Measurements from ENCODE around the gene NTRK3.

NTRK3 gene

GRCh38 chr15:88249220-88249619 lies 7.3 kb downstream of the NTRK3 start:
- TF ChIP-seq GATA1 (IDR thresholded peaks at IDR 0.05; ENCODE audit: low read depth, low read length) (no peak), POLR2A (IDR thresholded peaks at IDR 0.05; ENCODE audit: low read length) (no peak)
- DNase-seq, result no peak

GRCh38 chr15:88247914-88248313 lies 8.6 kb downstream of the NTRK3 start:
- no peak for TF ChIP-seq POLR2A (IDR thresholded peaks at IDR 0.05; ENCODE audit: low read length)
- TF ChIP-seq GATA1 (IDR thresholded peaks at IDR 0.05; ENCODE audit: low read depth, low read length), result no peak
- no peak for DNase-seq

- DNase-seq, result peak; percentile 59 to 79
- TF ChIP-seq POLR2A (IDR thresholded peaks at IDR 0.05; ENCODE audit: low read length) (no peak), GATA1 (IDR thresholded peaks at IDR 0.05; ENCODE audit: low read depth, low read length) (no peak)
These were observed 9.7 kb downstream of the NTRK3 start for GRCh38 chr15:88246666-88247446.

GRCh38 chr15:88246081-88246480 lies 10.5 kb downstream of the NTRK3 start:
- no peak for DNase-seq
- TF ChIP-seq POLR2A (IDR thresholded peaks at IDR 0.05; ENCODE audit: low read length) (no peak), GATA1 (IDR thresholded peaks at IDR 0.05; ENCODE audit: low read depth, low read length) (no peak)

GRCh38 chr15:88243895-88244787 lies 12.4 kb downstream of the NTRK3 start:
- TF ChIP-seq POLR2A (IDR thresholded peaks at IDR 0.05; ENCODE audit: low read length), result no peak
- TF ChIP-seq GATA1 (IDR thresholded peaks at IDR 0.05; ENCODE audit: low read depth, low read length), result no peak
- peak; percentile 19 to 45 for DNase-seq

- TF ChIP-seq POLR2A (IDR thresholded peaks at IDR 0.05; ENCODE audit: low read length), result no peak
- TF ChIP-seq GATA1 (IDR thresholded peaks at IDR 0.05; ENCODE audit: low read depth, low read length), result no peak
- DNase-seq, result no peak
These were observed 13.7 kb downstream of the NTRK3 start for GRCh38 chr15:88242586-88243555.

- no peak for DNase-seq
- no peak for TF ChIP-seq GATA1 (IDR thresholded peaks at IDR 0.05; ENCODE audit: low read depth, low read length)
- no peak for TF ChIP-seq POLR2A (IDR thresholded peaks at IDR 0.05; ENCODE audit: low read length)
These were observed 15.1 kb downstream of the NTRK3 start for GRCh38 chr15:88241461-88241860.

- no peak for TF ChIP-seq POLR2A (IDR thresholded peaks at IDR 0.05; ENCODE audit: low read length)
- DNase-seq, result no peak
These were observed 15.5 kb downstream of the NTRK3 start for GRCh38 chr15:88241060-88241459.

DNA sequence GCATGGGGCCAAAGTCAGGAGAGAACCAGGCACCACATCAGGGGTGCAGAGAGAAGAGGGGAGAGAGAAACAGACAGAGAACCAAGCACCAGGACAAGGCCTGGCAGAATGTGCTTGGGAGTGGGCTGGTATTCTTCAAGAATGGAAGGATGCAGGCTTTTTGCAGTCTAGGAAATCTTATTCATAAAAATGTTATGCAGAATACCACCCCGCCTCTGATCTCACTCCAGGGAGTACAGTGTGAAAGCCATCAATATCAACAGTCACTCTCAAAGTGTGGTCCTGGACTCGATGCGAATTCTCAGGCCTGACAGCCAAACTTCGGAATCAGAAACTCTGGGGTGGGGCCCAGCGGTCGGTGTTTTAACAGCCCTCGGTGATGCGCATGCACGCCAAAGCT lies 16.9 kb downstream of the NTRK3 start:
- TF ChIP-seq POLR2A (IDR thresholded peaks at IDR 0.05; ENCODE audit: low read length) (no peak), GATA1 (IDR thresholded peaks at IDR 0.05; ENCODE audit: low read depth, low read length) (no peak)
- no peak for DNase-seq

- DNase-seq, result no peak
These were observed 17.7 kb downstream of the NTRK3 start for GRCh38 chr15:88238618-88239430.

GRCh38 chr15:88234711-88235110 lies 21.8 kb downstream of the NTRK3 start:
- no peak for DNase-seq
- TF ChIP-seq GATA1 (IDR thresholded peaks at IDR 0.05; ENCODE audit: low read depth, low read length) (no peak), POLR2A (IDR thresholded peaks at IDR 0.05; ENCODE audit: low read length) (no peak)

More at GRCh38 chr15:88238618-88239430, 17.7 kb downstream of the NTRK3 start:
- TF ChIP-seq GATA1 (IDR thresholded peaks at IDR 0.05; ENCODE audit: low read depth, low read length) (no peak), POLR2A (IDR thresholded peaks at IDR 0.05; ENCODE audit: low read length) (no peak)

DNA sequence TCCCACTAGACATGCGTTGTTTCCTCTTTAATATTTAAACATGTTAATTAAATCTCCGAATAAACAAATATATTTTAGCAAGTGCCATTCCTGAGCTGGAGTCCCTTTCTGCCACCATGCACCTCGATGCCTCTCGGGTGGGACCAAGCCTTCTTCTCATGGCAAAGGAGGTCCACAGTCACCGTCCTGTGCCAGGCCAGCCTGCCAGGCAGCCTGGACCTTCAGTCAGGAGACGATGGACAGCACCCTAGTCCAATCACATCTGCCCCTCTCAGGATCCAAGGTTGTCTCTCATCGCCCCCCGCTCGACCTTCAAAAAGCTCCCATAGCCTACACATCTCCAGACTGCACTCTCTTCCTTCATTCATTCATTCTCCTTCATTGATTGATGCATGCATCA lies 22.6 kb downstream of the NTRK3 start:
- TF ChIP-seq GATA1 (IDR thresholded peaks at IDR 0.05; ENCODE audit: low read depth, low read length), result no peak
- TF ChIP-seq POLR2A (IDR thresholded peaks at IDR 0.05; ENCODE audit: low read length), result no peak
- no peak for DNase-seq

DNA sequence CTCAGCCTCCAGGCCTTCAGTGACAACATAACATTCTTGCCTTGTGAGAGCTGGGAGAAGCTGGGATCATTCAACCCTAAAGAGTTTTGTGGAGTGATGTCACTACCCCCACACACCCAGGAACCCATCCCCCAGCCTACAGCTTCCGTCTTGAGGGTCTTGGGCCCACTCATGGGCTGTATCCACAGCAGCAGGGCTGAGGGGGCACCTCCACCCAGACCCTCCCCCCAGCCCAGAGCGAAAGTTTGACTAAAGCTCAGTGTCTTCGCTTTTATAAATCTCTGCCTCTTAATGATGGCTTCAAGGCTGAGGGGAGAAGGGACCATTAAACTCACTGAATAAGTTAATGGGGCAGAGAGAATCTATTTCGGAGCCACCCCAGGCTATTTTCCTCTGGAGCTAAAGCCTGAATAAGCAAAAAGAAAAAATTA lies 23.8 kb downstream of the NTRK3 start:
- no peak for DNase-seq
- TF ChIP-seq GATA1 (IDR thresholded peaks at IDR 0.05; ENCODE audit: low read depth, low read length), result no peak
- TF ChIP-seq POLR2A (IDR thresholded peaks at IDR 0.05; ENCODE audit: low read length), result no peak

Data from erythroblast (primary cell).